NCI-H2107 (cell line): Measurements from ENCODE around the gene TBRG4.
"Not testable (repeated sequence)": the region's sequence is repeated elsewhere in the genome, so short reads cannot be mapped to it uniquely, and the experiment has no call there.

ENCODE experiments used
- DNase-seq: peaks from one replicate; lab custom pipeline; 2025; lab: John Stamatoyannopoulos, UW

The TBRG4 gene

GRCh38 chr7:45111298-45112223 is at the start of gene TBRG4:
Gene TBRG4, minus strand, starts transcription at chr7:45111697. Its CDS starts 2,460 bp downstream, at chr7:45109237.
- peak; percentile 95 for DNase-seq

- DNase-seq = no peak
Observed at GRCh38 chr7:45161138-45161537, 49.6 kb upstream of the TBRG4 start.

GRCh38 chr7:45160417-45160881 is 49.0 kb upstream of the TBRG4 start:
- DNase-seq = no peak

GRCh38 chr7:45159296-45159695 is 47.8 kb upstream of the TBRG4 start:
- no peak for DNase-seq

- no peak for DNase-seq
Observed at GRCh38 chr7:45158471-45158870, 47.0 kb upstream of the TBRG4 start.

- no peak for DNase-seq
Observed at GRCh38 chr7:45157653-45158401, 46.3 kb upstream of the TBRG4 start, which contains the start of gene RAMP3. Gene RAMP3, plus strand, starts transcription at chr7:45157791. Its CDS starts 38 bp downstream, at chr7:45157829.

- no peak for DNase-seq
Observed at GRCh38 chr7:45157286-45157652, 45.8 kb upstream of the TBRG4 start.

- DNase-seq = no peak
Observed at GRCh38 chr7:45156516-45157272, 45.2 kb upstream of the TBRG4 start.

GRCh38 chr7:45155941-45156340 is 44.4 kb upstream of the TBRG4 start:
- DNase-seq = no peak

- no peak for DNase-seq
Observed at GRCh38 chr7:45155357-45155900, 43.9 kb upstream of the TBRG4 start.

GRCh38 chr7:45153861-45154260 is 42.4 kb upstream of the TBRG4 start:
- DNase-seq = not testable (repeated sequence)

- no peak for DNase-seq
Observed at GRCh38 chr7:45153233-45153632, 41.7 kb upstream of the TBRG4 start.

GRCh38 chr7:45151967-45152366 is 40.5 kb upstream of the TBRG4 start:
- DNase-seq = no peak

- DNase-seq = no peak
Observed at GRCh38 chr7:45151131-45151684, 39.7 kb upstream of the TBRG4 start.

GRCh38 chr7:45150199-45150598 is 38.7 kb upstream of the TBRG4 start:
- no peak for DNase-seq

GRCh38 chr7:45149606-45150005 is 38.1 kb upstream of the TBRG4 start:
- no peak for DNase-seq

- no peak for DNase-seq
Observed at GRCh38 chr7:45148653-45148973, 37.1 kb upstream of the TBRG4 start.

- DNase-seq = no peak
Observed at GRCh38 chr7:45147858-45148652, 36.6 kb upstream of the TBRG4 start.

- no peak for DNase-seq
Observed at GRCh38 chr7:45146531-45147379, 35.3 kb upstream of the TBRG4 start.

GRCh38 chr7:45145881-45146280 is 34.4 kb upstream of the TBRG4 start:
- no peak for DNase-seq
